Esophagus muscularis mucosa (tissue), 4 donors: ENCODE measurements around the gene QSOX2.

Source experiments
- EP300 ChIP-seq: sonication (generic); formaldehyde crosslinking; IDR thresholded peaks from one replicate; pipeline ENCODE4 v1.6.1; 2017; ENCODE audit warnings: antibody characterized with exemption
- POLR2A ChIP-seq: fragments of 450-650 bp; IDR thresholded peaks from one replicate; pipeline ENCODE4 v1.6.1; 2017; ENCODE audit warnings: antibody characterized with exemption, moderate library complexity, mild to moderate bottlenecking, low read depth
- POLR2AphosphoS5 ChIP-seq, 2 donors: sonication (generic); formaldehyde crosslinking; IDR thresholded peaks; one replicate each; pipeline ENCODE4 v1.6.1; 2017; ENCODE audit warnings: antibody characterized with exemption in 2 of 2
- TF ChIP-seq, protein P1 (sequence below), 3 experiments: fragments of 200-600 bp in 2 of 3; fragments of 450-650 bp in 1 of 3; sonication (generic) in 2 of 3; IDR thresholded peaks; one replicate each; pipeline ENCODE4 v1.5.1; 2017 to 2019; ENCODE audit warnings: antibody characterized with exemption in 3 of 3, mild to moderate bottlenecking in 2 of 3, moderate library complexity in 1 of 3

DNA sequence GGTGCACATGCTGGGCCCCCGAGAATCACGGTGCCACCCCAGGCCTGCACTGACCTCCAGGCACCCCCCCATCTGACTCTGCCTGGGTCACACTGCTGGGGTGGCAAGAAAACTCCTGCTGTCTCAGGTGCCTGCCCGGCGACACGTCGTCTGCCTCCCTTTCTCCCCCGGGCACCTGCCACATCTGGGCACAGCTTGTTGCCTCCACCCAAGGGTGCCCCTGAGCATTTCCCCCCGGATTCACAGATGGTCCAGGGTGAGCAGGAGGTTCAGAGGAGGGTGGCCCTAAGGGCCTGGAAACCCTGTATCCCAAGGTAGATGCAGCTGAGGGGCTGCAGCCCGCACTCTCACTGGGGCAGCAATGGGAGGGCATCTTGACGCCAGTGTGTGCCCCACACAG, 14.9 kb upstream of the QSOX2 start:
- TF ChIP-seq, protein P1, sequence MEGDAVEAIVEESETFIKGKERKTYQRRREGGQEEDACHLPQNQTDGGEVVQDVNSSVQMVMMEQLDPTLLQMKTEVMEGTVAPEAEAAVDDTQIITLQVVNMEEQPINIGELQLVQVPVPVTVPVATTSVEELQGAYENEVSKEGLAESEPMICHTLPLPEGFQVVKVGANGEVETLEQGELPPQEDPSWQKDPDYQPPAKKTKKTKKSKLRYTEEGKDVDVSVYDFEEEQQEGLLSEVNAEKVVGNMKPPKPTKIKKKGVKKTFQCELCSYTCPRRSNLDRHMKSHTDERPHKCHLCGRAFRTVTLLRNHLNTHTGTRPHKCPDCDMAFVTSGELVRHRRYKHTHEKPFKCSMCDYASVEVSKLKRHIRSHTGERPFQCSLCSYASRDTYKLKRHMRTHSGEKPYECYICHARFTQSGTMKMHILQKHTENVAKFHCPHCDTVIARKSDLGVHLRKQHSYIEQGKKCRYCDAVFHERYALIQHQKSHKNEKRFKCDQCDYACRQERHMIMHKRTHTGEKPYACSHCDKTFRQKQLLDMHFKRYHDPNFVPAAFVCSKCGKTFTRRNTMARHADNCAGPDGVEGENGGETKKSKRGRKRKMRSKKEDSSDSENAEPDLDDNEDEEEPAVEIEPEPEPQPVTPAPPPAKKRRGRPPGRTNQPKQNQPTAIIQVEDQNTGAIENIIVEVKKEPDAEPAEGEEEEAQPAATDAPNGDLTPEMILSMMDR (IDR thresholded peaks at IDR 0.05), result no peak
- TF ChIP-seq POLR2AphosphoS5 (IDR thresholded peaks at IDR 0.05), result no peak
- no peak for TF ChIP-seq POLR2A
- TF ChIP-seq EP300, result no peak
